Measurements from ENCODE around the gene MON1A.
A peak's percentile ranks its signal among the peaks of the same experiment; 100 is the strongest.

Gene MON1A

DNA sequence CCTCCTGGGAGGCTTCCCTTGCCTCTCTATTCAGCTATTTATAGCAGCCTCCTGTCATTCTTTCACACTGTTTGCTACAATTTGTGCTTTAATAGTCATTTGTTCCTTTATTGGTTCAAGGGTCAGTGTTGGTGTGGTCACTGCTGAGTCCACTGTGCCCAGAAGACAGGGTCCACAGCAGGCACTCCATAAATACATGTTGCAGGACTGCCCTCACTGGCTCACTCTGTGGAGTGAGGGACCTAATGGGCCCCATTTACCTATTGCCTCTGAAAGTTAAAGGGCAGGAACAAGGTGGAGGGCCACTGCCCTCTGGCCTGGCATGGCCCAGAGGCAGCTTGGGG, 42.7 kb downstream of the MON1A start:
- DNase-seq, result no peak

DNA sequence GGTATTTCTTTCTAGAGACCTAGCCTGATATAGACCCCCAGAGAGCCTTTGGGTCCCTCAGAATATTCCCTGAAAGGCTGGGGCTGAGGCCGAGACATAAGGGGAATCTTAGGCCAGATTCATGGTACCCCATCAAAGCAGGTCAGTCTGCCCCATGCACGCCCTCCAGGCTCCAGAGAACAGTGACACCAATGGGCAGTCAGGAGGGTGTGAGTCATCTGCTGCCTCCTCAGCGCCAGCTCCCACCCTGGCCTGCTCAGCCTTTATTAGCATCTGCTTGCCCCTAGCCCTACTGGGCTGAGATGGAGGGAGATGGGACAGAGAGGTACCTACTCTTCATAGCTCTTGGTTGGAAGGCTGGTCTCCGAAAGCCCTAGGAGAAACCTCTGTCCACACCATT, 45.6 kb downstream of the MON1A start:
- DNase-seq, result no peak

DNA sequence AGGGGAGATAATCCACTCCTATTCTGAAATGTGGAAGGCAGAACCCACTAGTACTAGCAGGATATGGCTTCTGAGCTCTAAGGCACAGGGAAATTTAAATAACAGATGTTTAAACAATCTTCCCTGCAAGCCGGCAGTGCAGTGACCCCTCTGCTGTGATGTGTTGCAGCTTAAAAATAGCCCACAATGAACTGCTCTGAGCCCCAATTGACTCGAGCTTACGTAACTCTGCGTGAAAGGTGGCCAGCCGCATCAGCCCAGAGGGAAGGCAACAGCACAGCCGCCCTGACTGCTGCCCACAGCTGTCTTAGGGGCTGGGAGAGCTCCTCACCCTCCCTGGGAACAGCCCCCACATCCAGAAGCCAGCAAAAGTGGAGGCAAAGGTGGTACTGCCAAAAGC, 47.4 kb downstream of the MON1A start:
- DNase-seq, result peak; percentile 63

DNA sequence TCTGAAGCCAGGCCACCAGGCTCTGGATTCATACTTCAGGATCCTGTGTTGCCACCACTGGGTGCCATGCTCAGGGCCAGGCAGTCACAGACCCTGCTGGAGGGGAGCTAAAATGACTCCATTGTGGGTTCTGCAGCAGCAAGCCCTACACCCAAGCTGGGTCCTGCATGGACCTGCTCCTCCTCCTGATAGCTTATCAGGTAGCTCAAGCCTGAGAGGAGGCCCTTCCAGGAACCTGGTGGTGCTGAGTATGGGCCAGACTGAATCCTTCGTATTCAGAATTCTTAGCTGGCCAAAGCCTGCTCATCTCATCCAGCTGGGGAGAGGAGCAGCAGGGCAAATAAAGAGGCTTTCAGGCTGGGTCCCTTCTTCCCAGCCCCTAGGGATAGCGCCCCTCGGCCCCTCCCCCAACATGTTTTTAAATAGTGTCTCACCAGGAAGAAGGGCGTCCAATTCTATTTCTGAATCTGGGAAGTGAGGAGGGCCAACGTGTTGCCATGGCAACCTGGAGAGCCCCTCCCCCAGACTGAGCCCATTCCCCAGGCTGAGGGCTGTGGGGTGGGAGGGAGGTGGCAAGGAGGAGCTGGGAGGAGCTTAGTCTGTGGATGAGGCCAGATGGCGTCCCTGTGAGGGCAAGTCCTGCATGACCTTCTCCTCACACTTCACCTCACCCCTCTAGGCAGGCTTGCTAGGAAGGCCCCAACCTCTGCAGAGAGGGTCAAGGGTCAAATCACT, 48.9 kb downstream of the MON1A start:
- DNase-seq, result no peak

DNA sequence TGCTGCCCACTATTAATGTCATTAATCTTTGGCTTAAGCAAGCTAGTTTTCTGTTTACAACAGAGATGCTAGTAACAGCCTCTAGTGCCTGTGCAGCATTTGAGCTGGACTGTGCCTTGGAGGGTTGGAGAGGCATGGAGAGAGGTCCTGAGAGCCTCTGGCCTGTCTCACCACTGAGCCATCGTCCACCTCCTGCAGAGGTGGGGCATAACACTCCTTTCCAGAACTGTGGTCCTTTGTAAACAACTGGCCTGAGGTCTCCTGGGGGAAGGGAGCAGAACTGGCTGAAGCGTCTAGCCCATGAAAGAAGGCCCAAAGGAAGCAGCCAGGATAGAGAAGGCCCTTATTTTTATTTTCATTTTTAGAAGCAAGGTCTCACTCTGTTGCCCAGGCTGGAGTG, 49.9 kb downstream of the MON1A start:
- DNase-seq, result no peak

DNA sequence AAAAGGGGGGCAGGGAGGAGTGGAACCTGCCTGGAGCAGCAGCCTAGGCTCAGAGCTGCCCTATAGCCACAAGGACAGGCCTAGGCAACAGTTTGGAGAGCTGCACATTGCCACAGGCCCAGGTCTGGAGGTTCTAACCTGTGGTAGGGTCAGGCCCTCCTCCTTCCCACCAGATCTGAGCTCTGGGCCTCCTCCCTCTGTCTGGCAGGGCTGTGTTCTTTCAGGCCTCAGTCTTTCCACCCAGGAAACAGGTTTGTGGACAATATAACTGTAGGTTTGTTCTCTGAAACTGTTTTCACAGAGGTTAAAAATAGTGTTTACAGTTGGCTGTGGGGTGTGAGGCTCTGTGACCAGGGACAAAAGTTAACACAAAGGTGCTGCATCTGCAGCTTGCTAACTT, 50.9 kb downstream of the MON1A start:
- no peak for DNase-seq

DNA sequence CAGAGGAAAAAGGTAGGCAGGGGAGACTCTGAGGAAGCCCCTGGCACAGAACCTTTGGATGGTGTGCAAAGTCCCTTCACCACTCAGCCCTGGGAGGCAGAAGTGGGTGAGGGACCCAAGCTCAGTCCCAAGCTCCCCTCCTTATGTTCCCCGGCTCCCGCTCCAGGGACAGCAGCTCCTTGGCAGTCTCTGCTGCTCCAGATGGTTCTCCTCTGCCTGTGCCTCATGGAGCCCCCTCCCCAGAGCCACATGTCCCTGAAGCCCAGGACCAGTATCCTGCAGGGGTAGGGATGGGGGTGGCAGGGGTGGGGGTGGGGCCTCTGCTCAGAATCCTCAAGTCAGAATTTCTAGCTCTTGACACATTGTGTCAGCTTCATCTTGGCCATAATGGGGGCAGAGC, 51.9 kb downstream of the MON1A start:
- no peak for DNase-seq

DNA sequence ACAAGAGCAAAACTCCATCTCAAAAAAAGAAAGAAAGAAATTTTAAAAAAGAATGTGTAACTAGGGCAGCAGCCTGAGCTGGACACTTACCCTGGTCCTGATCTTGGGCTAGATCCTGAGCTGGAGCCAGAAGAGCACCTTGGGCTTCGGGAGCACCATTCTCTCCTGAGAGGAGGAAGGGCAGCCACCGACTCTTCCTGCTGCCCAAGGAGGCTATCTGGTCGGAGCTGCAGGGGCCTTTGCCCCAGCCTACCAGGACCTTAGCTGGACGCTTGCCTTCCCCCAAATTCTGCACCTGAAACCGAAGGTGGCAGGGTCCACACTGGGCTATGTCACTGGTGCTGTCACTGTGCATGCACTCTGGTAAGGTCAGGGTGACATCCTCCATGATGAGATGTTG, 53.0 kb downstream of the MON1A start:
- no peak for DNase-seq

DNA sequence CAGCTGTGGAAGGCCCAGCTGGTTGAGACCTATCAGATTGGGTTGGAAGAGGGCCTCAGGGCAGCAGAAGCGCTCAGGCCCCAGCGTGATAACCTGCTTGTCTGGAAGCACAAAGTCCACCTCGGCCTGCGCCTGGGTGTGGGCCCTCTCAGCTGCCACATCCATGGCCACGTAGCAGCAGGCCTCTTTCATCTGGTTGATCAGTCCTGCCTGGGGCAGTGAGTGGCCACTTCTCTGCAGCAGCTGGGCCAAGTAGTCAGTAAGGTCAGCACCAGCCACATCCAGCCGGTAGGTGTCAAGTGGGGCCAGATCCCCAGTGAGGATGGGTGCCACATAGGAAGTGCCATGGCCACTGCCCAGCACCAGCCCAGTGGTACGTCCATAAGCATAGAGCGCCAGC, 56.0 kb downstream of the MON1A start:
- no peak for DNase-seq

DNA sequence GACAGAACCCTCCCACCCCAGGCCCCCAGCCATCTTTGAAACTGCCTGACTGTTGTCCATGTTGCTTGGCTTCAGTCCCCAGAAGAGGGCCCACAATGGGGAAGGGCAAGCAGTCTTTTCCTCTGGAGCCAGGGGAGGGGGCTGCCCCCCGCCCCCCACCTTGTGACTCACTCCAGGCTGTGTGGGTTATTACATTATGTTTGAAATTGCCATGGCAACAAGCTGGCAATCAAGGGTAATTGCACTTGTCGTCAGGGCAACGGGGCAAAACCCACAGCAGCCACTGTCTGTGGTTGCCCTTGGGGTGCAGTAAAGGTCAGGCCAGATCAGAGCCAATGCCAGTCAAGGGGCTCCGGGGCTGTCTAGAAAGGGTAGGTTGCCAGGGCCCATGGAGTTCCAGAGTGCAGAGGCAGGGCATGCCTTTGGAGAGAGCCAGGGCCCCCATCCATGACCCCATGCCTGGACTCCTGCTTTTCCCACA, 56.8 kb downstream of the MON1A start:
- DNase-seq, result no peak

DNA sequence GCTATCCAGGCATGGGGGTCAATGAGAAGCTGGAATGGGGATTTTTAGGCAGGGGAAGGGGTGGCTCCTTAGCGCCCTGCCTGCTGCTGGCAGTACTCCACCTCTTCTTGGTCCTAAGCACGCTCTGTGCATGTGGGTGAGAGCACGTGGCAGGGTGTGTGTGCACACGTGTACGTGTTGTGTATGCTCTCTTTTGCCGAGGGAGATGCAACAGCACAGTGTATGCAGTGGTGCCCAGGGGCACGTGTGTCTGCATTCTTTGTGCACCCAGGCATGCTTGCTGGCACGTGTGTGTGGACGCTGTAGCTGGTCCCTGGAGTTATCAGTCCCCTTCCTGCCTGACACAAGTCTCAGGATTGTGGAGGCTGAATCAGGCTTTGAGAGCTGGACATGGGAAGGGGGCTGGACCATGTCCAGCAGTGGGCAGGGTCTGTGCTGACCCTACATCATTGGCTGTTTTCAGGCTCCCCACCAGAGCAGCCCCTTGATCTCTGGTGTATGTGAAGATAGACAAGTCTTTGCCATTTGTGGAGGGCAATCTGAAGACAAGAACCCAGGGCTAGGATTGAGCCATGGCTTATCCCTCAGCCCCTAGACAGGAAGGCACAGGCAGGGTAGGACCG, 58.0 kb downstream of the MON1A start:
- DNase-seq, result no peak

DNA sequence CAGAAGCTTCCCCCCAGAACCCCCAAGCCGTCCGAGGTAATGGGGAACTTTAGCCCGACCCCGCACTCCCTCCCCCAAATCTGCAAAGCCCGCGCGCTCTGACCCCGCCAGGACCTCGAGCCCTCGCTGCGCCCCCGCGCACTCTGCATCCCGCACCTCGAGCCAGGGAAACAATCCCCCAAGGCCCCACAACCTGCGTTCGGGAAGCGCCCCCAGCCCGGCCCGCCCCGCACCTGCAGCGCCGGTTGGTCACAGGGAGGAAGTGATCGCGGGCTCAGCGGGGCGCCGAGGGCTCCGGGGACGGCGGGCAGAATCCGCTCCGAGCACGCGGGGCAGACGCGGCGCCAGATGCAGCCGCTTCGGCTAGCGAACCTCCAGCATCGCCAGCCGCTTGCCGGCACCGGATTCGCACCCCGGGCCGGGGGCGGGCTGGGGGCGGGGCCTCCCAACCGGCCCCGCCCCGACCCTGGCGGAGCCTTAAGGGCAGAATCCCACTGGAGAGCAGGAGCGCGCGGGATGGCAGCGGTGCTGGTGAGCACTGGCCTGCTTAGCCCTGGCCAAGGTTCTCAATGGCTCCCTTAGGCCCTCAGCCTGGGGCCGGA, 60.0 kb downstream of the MON1A start, which contains the start of gene CAMKV:
CAMKV (minus strand) TSS at position 382 of the 602 bp plus-strand sequence. CDS start 7,518 bp downstream, outside the sequence.
- no peak for DNase-seq

DNA sequence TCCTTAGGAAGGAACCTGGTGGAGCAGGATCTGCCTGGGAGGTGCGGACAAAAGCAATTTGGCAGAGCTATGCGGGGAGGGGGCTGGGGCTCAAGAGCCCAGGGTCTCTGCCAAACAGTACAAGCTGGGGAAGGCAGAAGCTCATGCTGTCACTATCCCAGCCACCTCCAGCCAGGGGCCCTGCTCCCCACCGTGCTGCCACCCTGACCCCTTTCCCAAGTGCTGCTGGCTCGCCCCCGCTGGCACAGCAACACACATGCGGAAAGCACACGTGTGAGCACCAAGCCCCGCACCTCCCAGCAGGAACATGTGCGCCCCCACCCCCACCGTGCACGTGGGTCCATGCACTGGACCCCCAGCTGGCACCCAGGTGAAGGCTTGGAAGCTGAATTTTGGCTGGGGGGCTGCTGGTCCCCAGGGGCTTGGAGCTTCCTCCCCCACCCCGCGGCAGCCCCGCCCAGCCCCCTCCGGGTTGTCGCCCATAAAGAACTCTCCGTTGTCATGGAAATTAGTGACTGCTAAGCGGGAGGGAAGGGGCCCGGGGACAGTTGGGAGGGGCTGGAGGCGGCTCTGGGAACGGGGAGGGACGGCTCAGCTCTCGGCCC, 60.6 kb downstream of the MON1A start:
- DNase-seq, result no peak

DNA sequence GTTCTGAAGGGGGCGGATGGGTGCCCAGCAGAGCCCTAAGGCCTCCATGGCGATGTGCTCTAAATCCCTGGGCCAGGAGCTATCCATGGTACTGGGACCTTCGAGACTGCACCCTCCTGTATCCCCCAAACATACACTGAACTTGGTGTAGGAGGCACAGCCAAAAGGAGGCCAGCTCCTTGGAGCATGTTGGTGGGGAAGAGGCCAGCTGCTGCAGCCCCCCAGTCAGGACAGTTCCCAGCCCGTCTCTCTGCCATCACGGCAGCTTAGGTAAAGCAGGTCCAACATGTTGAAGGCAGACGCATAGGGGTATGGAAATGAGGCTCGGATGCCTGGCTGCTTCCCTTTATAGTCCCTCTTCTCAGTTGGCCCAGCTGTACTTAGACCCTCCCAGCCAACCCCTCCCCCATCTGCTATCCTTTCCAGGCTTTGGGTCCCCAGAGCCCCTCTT, 61.7 kb downstream of the MON1A start:
- DNase-seq, result no peak

DNA sequence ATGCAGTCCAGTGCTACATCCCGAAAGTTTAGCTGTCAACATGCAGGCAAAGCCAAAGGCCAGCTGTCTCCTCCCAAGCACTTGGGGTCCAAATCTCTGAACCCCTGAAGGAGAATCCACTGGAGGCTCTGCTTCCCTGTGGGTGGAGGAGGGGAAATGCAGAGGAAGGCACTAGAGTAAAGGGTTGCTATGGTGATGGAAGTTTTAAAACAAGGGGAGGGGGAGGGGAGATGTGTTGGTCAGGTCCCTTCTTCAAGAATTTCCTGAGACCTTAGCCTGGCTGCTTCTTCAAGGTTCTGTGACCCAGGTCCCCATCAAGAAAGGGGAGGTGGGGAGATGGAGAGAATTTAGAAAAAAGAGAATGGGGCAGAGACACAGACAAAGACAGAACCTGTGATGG, 62.2 kb downstream of the MON1A start:
- DNase-seq, result no peak

DNA sequence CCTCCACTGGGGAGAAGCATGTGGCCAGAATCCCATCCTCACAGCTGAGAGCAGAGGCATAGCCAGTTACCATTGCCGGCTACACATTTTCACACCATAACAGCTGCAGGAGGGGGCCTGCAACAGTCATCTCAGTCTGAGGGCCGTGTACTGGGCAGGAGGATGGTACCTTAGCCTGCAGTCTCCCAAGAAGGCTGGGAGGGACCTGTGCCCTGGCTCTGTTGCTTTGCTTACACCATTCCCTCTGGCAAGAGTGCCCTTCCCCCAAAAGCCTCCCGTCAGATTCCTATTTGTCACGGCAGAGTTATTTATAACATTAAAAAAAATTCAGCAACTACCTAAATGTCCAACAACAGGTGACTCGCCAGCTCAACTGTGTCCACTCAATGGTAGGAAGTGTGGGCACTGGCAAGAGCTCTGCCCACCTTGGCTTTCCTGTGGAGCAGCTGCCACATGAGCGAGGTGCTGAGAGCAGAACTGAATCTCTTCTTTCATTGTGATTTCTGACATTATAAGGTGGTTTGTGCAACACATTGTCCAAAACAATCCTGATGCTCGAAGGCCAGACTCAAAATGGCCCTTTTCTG, 64.3 kb downstream of the MON1A start:
- DNase-seq, result no peak

DNA sequence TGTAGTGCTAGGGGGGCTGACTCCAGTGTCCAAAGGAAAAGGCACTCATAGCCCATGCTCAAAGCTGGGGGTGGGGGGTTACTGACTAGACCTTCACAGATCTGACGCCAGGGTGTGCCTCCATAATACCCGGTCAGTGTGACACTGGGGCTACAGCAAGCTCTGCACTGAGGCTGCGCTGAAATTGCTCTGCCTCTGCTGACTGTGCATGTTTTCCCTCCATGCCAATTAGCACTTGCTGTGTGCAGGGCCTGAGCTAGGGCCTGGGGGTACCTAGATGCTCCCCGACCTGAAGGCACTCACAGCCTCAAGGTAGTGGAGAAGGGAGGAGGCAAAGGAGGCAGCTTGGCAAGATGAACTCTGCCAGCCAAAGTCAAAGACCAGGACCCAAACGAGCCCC, 65.1 kb downstream of the MON1A start:
- DNase-seq, result no peak

DNA sequence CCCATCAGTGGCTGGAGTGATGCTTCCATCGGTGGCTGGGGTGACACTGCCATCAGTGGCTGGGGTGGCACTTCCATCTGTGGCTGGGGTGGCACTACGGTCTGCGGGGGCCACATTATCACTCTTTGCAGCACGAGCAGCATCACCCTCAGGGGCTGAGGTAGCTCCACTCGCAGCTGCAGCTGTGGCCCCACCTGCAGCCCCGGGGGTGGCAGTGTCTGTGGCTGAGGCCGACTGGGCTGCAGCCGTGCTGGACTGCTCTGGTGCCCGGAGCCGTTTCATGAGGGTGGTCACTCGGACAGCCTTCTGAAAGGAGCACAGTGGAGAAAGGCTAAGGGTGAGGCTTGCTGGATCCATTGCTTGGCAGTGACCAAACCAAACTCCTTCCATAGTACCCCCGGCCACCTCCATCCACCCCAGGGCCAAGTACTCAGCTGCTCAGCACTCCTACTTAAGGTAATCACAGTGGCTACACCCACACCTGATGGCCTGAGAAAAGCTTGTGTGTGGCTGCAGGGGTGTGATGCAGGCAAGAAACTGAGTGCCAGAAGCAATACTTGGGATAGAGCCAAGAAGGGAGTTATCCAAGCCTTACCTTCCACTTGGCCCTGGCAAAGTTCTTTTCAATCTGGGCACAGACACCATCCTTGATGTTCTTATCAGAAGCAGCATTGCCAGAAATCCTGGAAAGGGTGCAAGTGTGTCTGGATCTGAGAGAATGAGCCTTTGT, 69.9 kb downstream of the MON1A start:
- DNase-seq, result no peak

All from right forelimb (tissue), 1 donor.